Limb (tissue), 2 donors: ENCODE measurements around the gene NOP53.

Experiments used
- DNase-seq, 2 donors: peaks; one replicate each; pipeline ENCODE4 v3.0.0-alpha.2; 2016; ENCODE audit errors: extremely low spot score in 2 of 2

Gene NOP53

DNA sequence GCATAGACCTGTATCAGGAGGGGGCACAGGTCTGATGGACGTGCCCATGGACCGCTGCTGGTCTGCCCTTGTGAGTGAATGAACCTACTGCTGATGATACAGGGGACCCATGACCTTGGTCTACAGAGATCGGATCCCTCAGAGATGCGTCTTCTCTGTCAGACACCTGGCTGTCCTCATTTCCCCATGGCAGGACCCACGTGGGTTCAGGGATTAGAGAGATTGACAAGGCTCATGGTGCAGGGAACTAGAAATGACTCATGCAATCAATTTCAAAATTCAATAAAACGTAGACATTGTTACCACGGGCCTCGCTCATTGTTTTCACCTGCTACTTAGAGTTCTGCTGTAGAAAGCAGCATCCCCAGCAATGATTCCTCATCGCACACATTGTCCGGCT, 60.0 kb downstream of the NOP53 start:
- DNase-seq, result no peak

DNA sequence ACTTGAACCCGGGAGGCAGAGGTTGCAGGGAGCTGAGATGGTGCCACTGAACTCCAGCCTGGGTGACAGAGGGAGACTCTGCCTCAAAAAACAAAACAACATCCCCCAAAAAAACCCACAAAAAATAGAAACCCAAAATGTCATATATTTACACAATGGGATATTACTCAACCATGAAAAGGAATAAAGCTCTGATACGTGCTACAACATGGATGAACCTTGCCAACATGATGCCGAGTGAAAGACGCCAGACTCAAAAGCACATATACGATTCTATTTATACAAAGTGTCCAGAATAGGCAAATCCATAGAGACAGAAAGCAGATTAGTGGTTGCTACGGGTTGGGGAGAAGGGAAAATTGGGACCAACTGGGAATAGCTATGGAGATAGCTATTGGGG, 61.1 kb downstream of the NOP53 start:
- no peak for DNase-seq
